Stimulated activated CD4-positive, alpha-beta T cell treated with anti-CD3 and anti-CD28 coated beads, Interleukin-4, amount 100 ng/mL, for 1 hour (primary cell): ENCODE results near the gene PSMA6.
"Not testable (repeated sequence)": the region's sequence is repeated elsewhere in the genome, so short reads cannot be mapped to it uniquely, and the experiment has no call there.

Source experiments
- DNase-seq: peaks from one replicate; pipeline ENCODE4 v3.0.0-alpha.2; 2020

PSMA6 gene

DNA sequence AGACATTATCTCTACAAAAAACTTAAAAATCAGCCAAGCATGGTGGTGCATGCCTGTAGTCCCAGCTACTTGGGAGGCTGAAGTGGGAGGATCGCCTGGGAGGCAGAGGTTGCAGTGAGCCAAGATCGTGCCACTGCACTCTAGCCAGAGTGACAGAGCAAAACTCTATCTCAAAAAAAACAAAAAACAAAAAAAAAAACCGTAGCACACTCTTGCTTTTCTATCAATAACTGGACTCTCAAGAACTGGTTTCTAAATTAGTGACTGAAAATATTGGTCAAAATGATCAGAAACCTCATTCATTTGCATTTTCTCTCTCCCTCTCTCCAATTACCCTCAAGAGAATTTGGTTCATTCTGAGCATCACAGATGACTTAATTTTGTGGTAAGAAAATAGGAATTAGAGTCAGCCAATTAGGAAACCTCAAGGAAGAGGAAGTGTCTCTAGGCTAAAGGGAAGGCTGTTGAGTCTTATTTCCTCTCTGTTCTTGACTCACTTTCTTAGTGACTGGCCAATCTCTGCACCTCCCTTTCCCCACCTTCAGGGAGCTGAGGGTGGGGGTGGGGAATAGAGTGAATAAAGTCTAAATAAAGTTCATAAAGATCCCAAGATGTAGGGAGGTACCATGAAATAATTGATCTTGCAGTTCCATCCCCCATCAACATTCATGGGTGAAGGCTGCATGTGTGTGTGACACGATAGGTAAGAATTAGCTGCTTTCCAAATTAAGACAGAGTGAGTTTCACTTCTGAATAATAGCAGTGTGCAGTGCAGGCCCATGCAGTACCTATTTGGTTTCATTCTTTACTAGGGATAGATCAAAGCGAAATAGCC, 6.8 kb upstream of the PSMA6 start:
- DNase-seq = no peak

DNA sequence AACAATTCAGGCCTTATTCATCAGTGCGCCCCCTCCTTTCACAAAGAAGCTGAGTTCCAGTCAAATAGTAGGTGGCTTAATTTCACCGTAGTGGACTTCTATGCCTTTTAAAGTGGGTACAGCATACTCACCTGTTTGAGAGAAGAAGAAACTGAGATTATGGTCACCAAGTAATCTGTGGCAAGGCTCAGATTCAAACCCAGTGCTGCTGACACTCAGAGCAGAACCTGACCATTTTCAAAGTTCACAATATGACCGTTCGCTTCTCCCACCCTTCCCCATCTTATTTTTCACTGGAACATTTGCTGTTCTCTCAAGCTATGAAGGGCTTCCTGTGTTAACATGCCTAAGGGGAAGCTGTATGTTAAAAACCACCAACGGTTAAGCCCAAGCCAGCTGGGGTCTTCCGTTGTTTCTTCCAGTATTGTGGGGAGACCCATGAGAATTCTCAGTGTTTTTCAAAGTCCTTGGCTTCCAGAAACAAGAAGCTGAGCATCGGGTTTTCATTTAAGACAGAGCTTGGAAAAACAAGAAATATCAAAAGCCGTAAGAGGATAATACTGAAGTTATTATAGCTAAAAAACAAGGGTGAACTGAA, 6.1 kb upstream of the PSMA6 start:
- no peak for DNase-seq

DNA sequence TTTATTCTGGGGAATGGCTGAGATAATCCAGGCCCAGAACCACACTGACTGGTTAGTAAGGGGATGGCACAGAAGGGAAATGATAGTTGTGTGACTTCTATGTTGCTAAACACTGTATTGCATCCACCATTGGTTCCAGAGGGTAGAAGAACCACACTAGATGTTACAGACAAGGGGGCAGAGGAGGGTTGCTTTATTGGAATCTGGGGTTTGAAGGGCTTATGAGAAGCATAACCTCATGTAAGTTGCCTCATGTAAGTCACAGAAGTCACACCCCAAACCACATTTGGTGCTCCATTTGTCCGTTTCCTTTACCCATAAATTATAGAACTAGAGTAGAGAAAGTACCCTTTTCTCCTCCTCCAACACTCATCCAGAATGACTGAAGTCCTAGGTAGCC, 5.5 kb upstream of the PSMA6 start:
- DNase-seq = no peak

DNA sequence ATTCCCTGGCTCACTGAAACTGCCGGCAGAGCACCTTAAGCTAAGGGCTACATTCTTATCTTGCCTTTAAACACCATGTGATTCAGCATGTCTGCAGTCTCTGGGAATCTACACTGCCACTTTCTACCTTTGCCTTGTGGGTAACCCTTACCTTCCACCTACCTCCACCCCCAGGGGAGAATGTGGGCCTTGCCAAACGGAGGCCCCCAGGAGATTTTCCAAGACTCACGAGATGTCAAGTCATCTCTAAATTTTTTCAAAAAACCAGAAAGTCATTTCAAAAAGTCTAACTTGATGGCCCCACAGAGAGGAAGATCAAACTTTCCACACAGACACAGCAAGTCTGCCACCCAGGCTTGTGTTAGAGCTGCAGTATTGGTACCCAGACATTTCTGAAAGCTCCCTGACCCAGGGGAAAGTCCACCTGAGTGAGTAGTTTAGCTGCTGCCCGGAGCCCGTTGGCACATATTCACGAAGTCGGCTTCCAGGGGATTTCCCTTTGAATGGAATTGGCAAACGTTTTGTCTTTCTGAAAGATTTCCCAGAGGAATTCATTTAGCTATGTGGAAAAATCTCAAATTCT, 4.7 kb upstream of the PSMA6 start:
- peak; percentile 50 for DNase-seq

DNA sequence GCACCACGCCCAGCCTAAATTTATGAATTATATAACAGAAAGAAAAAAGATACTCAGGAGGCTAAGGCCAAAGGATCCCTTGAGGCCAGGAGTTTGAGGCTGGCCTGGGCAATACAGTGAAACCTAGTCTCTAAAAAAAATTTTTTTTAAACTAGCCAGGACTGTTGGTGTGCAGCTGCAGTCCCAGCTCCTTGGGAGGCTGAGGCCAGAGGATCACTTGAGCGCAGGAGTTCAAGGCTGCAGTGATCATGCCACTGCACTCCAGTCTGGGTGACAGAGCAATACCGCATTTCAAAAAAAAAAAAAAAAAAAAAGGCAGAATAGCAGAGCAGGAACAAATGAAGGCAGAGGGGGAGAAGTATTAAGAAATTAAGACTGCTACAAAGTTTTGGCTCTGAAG, 2.6 kb upstream of the PSMA6 start:
- no peak for DNase-seq

DNA sequence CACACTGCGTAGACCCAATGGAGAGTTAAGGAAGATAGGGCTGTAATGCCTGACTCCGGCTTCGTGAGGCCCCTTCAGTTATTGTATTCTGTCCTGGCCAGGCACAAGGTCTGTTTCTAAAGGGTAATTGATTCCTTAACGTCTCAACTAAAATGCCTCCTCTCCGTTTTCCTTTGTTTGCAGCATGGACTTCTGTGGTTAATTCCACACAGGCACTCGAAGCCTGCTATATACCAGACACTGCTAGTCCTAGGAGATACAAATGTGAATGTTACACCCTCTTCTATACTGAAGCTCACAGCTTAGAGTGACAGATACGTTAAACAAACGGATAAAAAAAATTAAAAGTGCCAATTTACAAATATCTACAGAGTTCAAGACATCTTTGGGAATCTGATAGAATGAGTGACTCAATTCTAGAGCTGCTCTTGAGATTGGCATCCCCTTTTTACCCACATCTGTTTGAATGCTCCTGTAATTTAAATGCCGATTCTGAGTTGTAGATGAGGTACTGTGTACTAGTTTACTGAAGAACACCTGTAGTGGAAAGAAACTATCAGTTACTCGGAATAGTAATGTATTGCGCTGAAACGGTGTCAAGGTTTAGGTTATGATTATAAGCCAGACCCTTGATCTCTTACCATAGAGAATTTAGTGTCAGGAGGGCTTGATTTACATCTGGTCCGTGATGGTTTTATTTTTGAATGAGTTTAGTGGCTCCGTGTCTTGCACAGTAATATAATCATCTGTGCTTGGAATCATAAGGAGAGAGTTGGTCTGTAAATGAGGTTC, 784 bp downstream of the PSMA6 start:
- no peak for DNase-seq

DNA sequence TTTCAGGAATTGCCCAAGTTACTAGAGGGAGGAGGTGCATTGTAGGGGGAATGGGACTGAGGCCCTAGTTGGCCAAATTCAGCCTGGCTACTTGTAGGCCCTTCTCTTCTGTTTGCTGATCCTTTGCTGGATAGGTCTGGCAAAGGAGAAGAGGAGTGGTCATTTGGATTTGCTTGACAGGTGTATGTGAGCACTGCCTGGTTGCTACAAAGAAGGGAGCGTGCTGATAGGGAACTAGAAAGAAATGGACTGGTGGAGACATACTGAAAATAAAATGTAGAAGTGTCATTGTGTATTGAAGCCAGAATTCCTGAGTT, 3.6 kb downstream of the PSMA6 start:
- no peak for DNase-seq

DNA sequence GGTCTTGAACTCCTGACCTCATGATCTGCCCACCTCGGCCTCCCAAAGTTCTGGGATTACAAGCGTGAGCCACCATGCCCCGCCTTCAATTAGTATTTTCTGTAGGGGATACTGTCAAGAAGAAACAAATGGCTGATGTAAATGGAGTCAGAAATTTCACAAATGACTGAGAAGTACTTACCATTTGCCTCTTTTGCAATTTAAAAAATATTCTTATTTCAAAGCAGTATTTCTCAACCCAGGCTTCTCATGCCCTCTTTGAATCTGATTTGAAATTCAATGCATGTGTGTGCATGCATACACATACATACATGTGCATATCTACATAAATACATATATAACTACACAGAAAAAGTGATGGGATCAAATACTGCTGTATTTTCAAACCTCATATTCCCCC, 4.4 kb downstream of the PSMA6 start:
- no peak for DNase-seq

DNA sequence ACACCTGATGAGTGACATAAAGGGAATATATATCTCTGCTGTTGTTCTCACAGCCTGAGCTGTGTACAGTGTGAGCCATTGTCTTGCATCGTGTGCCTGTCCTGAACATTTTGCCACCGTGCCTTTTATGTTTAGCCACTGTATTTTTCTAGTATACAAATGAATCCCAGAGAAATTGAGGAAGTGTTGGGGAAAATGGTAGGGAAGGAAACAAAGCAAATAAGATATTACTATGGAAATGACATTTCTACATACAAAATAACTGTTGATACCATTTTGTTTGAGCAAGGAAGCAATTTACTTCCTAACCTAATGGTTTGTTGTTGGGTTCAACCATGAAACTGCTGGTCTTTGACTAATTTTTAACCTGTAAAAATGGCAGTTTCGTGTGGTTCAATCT, 5.5 kb downstream of the PSMA6 start:
- no peak for DNase-seq

DNA sequence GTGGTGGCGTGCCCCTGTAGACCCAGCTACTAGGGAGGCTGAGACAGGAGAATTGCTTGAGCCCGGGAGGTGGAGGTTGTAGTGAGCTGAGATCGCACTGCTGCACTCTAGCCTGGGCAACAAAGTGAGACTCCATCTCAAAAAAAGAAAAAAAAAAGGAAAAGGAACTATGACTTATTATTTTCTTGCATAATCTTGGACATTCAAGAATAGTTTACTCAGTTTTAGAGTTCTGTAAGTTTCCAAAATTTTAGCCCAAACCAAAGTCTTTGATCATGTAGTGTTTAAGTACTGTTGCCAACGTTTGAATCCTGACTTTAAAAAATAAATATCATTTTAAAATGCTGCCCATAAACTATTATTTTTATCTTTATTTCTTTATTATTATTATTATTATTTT, 6.2 kb downstream of the PSMA6 start:
- no peak for DNase-seq

DNA sequence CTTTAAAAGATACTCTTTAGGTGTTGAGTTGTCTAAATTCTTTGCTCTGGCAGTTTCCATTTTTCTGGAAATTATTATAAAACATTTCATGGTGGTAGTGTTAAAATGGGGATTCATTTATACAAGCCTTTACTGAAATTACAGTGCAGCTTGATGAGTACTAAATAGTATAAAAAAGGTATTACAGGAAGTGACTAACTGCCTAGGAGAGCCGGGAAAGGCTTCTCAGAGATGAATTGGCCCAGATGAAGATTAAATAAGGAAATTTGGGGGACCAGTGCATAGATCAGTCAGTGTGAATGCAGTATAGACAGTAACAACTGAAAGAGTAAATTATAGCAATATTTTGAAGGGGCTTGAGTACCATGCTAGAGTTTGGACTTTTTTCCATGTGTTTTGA, 7.5 kb downstream of the PSMA6 start:
- DNase-seq = no peak

DNA sequence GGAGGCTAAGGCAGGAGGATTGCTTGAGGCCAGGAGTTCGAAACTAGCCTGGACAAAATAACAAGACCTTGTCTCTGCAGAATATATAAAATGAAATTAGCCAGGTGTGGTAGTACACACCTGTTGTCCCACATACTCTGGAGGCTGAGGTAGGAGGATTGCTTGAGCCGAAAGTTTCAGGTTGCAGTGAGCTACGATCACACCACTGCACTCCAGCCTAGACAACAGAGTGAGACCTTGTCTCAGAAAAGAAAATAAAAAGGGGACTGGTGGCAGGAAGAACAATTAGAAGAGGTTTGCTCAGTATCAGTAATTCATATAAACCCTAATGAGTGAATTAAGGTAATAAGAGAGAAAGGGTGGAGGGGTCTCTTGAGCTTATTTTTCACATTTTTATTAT, 8.0 kb downstream of the PSMA6 start:
- no peak for DNase-seq

DNA sequence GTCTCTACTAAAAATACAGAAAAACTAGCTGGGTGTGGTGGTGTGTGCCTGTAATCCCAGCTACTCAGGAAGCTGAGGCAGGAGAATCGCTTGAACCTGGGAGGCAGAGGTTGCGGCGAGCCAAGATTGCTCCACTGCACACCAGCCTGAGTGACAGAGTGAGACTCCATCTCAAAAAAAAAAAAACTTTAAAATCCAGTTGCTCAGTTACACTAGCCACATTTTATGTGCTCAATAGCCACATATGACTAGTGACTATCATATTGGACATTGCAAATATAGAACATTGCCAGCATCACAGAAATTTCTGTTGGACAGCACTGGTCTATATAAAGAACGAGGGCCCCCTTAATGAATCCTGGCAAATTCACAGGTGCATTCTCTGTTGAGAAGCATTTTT, 9.2 kb downstream of the PSMA6 start:
- DNase-seq = not testable (repeated sequence)

DNA sequence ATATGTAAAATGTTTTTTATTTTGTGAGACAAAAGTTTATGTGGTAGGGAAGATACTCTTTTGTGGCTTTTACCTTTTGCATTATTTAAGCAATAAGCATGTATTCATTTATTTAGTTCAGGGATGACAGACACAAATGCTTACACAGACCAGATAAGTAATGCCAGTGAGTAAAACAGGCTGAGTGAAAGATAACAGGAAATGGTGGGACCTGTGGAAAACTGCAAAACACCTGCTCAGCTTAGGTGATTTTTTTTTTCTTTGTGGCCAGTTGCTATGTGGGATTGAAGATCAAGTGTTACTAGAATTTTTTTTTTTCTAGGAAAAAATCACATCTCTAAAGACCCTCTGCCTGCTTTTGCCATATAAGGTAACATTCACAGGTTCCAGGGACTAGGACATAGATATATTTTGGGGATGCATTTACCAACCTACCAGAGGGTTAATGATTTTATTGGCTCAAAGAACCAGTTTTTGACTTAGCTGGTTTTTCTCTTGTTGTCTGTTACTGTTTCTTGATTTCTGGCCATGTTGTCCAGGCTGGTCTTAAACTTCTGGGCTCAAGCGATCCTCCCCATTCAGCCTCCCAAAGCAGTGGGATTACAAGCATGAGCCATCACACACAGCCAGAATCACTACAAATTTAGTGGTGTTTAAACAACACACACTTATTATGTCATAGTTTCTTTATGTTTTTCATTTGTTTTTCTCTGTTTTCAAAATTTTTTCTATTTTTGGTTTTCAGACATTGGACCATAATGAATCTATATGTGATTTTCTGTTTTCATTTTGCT, 9.8 kb downstream of the PSMA6 start:
- DNase-seq = no peak

DNA sequence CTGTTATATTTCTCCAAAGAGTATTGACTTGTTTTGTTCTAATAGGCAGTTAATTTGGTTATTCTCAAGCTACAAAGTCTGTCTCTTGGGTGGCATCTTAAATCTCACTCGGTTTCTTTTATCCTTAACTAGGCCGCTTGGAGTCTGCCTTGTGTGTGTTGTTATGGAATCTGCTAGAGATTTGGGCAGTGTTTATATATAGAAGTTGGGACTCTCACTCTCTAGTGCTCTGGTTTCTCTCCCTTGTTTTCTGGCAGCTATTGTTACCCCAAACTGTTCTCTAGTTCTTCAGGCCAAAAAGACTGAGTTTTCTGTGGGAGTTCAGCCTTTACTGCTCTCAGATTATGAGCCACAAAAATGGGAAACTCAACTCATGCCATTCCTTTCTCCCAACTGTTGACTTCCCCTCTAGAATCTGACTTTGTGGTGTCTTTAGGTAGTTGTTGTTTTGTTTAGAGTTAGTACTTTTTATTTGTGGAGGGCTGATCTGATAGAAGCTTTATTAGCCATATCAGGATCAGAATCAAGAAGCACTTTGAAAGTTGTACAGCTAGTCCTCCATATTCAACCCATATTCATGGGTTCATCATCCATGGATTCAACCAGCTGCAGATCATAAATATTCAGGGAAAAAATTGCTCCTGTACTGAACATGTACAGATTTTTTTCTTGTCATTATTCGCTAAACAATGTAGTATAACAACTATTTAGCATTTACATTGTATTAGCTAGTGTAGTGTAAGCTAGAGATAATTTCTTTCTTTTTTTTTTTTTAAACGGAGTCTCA, 11.2 kb downstream of the PSMA6 start:
- no peak for DNase-seq

DNA sequence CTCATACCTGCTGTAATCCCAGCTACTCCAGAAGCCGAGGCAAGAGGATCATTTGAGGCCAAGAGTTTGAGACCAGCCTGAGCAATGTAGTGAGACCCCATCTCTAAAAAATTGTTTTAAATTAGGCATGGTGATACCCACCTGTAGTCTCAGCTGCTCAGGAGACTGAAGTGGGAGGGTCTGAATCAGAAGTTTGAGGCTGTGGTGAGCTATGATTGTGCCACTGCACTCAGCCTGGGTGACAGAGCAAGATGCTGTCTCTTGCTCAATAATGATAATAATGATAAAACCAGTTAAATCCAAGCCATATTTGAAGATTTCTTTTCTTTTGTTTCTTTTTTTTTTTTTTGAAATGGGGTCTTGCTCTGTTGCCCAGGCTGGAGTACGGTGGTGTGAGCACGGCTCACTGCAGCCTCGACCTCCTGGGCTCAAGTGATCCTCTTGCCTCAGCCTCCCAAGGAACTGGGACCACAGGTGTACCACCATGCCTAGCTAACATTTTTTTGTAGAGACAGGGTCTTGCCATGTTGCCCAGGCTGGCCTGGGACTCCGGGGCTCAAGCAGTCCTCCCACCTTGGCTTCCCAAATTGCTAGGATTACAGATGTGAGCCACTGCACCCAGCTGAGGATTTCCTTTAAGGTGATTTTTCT, 12.8 kb downstream of the PSMA6 start:
- DNase-seq = no peak

DNA sequence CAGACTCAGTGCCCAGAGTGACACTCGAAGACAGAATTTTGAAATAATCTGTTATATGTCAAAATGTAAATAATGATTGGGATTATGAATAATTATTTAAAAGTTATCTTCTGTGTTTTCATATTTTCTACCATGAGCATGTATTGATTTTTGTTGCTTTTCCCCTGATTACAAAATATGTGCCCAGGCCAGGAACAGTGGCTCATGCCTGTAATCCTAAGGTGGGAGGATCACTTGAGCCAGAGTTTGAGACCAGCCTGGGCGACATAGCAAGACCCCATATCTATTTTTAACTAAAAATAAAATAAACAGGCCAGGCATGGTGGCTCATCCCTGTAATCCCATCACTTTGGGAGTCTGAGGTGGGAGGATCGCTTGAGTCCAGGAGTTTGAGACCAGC, 13.5 kb downstream of the PSMA6 start:
- DNase-seq = no peak

DNA sequence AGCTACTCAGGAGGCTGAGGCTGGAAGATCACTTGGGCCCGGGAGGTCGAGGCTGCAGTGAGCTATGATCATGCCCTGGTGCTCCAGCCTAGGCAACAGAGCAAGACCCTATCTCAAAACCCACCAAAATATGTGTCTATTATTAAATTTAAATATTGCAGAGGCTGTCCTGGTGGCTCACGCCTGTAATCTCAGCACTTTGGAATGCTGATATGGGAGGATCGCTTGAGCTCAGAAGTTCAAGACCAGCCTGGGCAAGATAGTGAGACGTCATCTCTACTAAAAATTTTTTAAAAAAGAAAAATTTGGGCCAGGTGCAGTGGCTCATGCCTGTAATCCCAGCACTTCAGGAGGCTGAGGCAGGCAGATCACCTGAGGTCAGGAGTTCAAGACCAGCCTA, 13.9 kb downstream of the PSMA6 start:
- DNase-seq = no peak

DNA sequence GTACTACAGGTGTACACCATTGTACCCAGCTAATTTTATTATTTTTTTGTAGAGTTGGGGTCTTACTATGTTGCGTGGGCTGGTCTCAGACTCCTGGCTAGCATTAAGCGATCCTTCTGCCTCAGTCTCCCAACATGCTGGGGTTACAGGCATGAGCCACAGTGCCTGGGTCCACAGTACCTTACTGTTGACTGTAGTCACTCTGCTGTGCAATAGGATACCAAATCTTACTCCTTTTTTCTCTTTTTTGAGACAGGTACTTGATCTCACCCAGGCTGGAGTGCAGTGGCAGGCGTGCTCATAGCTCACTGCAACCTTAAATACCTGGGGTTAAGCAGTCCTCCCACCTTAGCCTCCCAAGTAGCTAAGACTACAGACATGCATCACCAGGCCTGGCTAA, 25.6 kb downstream of the PSMA6 start:
- DNase-seq = no peak

DNA sequence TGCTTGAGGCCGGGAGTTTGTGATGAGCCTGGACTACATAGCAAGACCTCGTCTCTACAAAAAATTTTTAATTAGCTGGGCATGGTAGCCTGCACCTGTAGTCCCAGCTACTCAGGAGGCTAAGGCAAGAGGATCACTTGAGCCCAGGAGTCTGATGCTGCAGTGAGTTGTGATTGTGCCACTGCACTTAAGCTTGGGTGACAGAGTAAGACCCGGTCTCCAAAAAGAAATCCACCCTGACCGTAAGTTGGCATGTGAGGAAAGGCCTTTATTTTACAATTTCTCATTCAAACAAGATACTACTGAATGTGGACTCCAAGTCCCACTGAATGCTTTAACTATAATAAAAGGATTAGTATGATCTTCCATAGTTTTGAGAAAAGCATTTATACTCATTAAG, 27.3 kb downstream of the PSMA6 start:
- DNase-seq = no peak

DNA sequence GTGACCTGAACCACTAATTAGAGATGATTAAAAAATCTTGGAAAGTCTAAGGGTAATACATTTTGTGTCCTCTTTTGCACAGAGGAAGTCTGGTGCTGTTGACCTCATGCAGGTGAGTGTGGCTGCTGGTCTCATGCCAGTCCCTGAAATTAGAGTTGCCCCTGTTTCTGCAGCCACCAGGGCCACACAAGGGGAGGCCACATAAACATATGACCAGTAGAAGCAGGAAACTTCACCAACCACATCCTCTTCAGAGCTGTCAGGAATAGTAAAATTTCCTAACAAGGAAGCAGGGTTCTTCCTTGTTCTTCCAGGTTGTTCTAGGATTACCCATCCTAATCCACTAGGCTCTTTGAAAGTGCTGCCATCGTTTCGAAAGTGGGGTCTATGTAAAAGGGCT, 28.3 kb downstream of the PSMA6 start:
- DNase-seq = no peak

DNA sequence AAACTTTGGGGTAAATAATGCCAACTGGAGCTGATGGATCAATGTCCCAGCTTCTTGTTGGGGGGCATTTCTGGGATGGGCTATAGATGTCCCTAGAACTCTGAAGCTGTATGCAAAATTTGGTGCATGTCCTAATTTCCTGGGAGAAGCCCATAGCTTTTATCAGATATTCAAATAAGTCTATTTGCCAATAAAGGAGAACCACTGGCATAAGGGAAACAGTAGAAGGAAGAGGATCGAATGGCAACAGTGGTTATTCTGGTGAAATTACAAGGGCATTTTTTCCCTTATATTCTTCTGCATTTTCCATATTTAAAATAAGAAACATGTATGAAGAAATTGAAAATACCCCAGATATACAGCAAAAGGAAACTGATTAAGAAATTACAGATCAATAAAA, 34.2 kb downstream of the PSMA6 start:
- no peak for DNase-seq
